SU-DHL-6 (cell line): ENCODE data around the gene ARTN.

ENCODE experiments used
- EZH2phosphoT487 ChIP-seq: fragments of 200-600 bp; sonication (generic), shearing (Covaris generic); conservative IDR thresholded peaks from 2 replicates; pipeline ENCODE4 v1.6.1; 2018; ENCODE audit warnings: mild to moderate bottlenecking, antibody characterized with exemption, low read length, moderate library complexity, mixed read lengths
- TF ChIP-seq, protein P1 (sequence below): fragments of 200-600 bp; sonication (generic); IDR thresholded peaks from one replicate; pipeline ENCODE4 v1.5.1; 2017; ENCODE audit warnings: antibody characterized with exemption, mild to moderate bottlenecking, low read length, moderate library complexity; ENCODE audit not compliant: insufficient read depth, poor library complexity, severe bottlenecking

GRCh38 chr1:43969746-43970466, 36.3 kb downstream of the ARTN start, which contains the start of gene DPH2:
- TF ChIP-seq, protein P1, sequence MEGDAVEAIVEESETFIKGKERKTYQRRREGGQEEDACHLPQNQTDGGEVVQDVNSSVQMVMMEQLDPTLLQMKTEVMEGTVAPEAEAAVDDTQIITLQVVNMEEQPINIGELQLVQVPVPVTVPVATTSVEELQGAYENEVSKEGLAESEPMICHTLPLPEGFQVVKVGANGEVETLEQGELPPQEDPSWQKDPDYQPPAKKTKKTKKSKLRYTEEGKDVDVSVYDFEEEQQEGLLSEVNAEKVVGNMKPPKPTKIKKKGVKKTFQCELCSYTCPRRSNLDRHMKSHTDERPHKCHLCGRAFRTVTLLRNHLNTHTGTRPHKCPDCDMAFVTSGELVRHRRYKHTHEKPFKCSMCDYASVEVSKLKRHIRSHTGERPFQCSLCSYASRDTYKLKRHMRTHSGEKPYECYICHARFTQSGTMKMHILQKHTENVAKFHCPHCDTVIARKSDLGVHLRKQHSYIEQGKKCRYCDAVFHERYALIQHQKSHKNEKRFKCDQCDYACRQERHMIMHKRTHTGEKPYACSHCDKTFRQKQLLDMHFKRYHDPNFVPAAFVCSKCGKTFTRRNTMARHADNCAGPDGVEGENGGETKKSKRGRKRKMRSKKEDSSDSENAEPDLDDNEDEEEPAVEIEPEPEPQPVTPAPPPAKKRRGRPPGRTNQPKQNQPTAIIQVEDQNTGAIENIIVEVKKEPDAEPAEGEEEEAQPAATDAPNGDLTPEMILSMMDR: no peak
- TF ChIP-seq EZH2phosphoT487: no peak
